Activated CD4-positive, CD25-positive, alpha-beta regulatory T cell treated with anti-CD3 and anti-CD28 coated beads, Interleukin-2, amount 50 U/mL, for 72 hours (primary cell): Measurements from ENCODE around the gene DPH3.
A peak's percentile ranks its signal among the peaks of the same experiment; 100 is the strongest.
"Not testable (repeated sequence)": the region's sequence is repeated elsewhere in the genome, so short reads cannot be mapped to it uniquely, and the experiment has no call there.

Experiments used
- DNase-seq: peaks from one replicate; pipeline ENCODE4 v3.0.0; 2021

Gene DPH3

DNA sequence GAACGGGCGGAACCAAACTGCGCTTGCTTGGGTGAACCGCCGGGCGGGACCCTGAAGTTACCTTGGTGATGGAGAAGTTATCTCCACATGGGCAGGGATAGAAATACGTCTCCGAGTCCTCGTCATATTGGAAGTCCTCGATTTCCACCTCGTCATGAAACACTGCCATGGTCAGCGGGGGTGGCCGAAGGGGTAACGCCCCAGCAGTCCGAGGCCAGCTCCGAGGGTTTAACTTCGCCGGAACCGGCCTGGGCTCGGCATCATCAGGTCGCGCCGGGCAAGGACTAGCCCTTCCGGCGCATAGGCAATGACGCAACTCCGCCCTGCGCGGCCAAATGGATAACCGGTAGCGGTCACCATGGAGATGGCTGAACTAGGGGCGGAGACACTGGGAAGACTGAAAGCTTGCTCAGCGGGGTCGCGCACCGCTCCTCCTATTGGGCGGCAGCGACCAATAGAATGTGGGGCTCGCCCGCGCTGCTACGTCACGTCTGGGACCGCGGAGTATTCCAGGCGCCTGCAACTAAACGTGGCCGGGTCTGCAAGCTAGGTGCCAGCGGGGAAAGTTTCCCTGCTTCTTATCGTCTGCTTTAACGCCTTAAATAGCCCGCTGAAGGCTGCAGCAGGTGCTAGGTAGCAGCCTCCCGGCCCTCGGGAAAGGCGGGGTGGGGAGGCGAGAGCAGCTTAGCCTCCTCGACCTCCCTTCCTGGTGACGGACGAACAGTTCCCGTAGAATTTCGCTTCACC is at the start of gene DPH3, which contains the start of gene OXNAD1:
Gene DPH3, minus strand, starts transcription at position 236 of the 747 bp plus-strand sequence. Its CDS starts 67 bp downstream, at position 169.
Gene OXNAD1, plus strand, starts transcription at position 505 of the 747 bp plus-strand sequence. CDS start 5,741 bp downstream, outside the sequence.
- DNase-seq: peak; percentile 98

DNA sequence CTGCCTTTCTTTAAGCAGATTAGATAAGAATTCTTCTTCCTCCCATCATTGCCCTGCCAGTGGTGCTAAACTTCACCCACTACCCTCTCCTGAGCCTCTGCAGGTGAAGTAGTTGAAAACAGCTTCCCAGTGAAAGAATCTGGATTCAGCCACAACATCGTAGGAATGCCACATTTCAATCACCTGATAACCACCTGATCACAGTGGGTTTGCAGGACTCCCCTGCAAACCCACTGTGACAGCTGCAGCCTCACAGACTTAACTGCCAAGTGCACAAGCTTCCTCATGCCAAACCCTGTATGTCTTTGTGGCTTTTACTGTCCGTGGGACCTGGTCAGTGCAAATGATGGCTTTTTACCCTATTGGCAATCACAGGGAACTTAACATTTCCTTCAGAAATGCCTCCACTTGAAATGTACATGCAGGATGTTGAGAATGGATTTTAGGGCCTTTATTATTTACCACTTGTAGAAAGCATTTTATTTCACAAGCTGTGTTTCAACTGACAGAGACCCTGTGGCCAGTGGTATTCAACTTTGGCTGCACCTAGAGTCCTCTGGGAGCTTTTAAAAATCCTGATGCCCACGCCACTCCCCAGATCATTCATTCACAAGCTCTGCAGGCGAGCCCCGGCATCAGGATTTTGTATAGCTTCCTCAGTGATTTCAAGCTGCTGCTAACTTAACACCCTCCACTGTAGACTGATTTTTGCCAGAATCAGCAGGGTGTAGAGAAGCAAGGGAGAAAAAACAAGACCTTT is 49.3 kb upstream of the DPH3 start:
- no peak for DNase-seq

DNA sequence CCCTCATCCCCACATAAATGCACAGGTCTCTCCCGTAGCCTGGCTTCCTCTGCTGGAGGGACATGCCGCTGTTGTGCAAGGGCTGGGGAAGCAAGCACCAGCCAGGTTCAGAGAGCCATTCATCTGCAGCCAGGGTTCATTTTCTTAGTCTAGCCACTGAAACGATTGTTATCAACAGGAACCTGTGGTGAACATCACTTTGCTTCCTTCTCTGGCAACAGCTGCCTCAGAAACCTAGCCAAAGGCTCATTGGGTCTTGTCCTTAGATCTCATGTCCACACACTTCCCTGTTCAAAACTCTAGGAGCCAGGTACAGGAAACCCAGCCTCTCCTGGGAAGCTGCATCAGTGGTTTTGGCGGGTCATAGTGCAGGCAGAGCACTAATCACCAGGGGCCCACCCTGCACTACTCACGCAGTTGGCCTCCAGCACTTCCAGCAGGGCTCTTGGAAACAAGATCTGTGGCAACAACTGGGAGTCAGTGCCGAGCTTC is 47.3 kb upstream of the DPH3 start:
- DNase-seq: no peak

DNA sequence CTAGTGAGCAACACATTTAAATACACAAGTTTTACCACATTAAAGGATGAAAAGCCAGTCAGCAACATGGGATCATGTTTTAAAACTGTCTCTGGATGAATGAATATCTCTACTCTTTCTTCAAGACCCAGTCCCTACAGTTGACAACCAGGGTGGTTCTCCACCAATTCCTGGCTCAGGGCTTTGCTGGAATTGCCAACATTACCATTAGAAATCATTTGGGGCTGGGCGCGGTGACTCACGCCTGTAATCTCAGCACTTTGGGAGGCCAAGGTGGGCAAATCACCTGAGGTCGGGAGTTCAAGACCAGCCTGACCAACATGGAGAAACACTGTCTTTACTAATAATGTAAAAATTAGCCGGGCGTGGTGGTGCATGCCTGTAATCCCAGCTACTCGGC is 45.7 kb upstream of the DPH3 start:
- not testable (repeated sequence) for DNase-seq

GRCh38 chr3:16309558-16309957 is 44.8 kb upstream of the DPH3 start:
- DNase-seq: no peak

GRCh38 chr3:16308727-16309126 is 44.0 kb upstream of the DPH3 start:
- no peak for DNase-seq

DNA sequence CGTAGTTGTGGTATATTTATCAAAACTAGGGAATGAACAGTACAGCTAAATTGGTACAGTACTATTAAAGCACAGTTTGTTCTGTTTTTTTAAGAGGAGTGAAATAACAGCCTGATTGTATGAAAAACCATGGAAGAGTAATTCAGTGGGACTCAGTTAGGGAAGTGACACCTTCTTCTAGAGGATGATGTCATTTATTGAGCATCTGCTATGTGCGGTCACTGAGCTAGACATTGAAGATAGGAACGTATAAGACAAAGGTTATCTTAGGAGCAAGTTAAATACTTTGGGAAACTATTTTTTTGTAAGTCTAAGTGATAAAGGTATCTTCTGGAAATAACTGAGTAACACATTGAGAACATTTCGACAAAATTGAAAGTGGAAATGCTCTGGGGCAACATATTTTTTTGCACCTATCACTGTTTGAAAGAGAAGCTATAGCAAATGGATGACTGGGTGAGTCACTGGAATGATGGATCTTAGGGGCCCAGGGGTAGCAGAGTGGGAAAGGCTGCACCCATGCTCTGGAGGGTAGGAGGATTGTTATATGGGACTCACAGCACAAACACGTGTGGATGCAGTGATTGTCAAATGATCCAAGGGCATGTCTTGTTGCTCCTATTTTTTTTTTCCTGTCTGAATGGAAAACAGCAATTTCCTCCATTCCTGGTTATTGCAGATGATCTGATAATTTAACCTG is 43.2 kb upstream of the DPH3 start:
- DNase-seq: no peak

DNA sequence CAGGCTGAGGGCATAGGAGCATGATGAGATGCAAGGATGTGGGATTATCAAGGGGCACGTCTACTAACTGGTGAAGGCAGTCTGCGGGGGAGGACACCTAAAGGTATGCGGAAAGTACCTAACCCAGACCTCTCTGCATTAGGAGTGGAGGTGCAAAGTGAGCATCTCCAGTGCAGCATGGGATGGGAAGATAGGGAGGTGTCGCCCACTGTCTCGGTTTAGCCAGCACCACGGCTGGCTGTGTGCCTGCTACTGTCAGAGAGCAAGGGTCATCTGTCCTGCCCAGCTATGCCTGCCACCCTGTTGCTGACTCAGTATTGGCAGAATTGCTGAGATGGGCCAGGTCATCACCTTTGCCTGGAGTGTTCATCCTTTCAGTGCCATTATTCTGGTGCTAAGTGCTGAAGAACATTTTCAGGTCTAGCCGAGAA is 40.4 kb upstream of the DPH3 start:
- DNase-seq: peak; percentile 53

GRCh38 chr3:16304061-16305010 is 39.6 kb upstream of the DPH3 start:
- no peak for DNase-seq

DNA sequence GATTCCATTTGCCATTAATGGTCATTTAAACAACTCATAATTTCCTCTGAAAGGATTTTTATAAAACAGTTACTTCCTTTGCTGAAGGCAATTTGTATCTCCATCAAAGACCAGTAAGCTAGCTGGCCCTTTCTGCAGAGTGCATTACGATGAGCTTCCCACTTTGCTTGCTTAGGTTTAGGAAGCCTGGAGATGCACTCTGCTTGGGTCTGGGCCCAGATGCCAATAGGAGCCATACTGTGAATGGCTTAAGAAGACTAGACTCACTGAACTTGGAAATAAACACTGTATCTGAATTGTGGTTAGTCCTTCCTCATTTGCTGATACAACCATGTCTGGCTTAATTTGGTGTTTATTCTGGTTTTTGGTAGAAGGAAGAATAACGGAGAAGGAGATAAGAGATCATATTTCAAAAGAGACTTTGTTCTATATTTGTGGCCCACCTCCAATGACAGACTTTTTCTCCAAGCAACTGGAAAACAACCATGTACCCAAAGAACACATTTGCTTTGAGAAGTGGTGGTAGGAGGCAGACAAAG is 38.4 kb upstream of the DPH3 start:
- no peak for DNase-seq

GRCh38 chr3:16302082-16302631 is 37.4 kb upstream of the DPH3 start:
- no peak for DNase-seq

DNA sequence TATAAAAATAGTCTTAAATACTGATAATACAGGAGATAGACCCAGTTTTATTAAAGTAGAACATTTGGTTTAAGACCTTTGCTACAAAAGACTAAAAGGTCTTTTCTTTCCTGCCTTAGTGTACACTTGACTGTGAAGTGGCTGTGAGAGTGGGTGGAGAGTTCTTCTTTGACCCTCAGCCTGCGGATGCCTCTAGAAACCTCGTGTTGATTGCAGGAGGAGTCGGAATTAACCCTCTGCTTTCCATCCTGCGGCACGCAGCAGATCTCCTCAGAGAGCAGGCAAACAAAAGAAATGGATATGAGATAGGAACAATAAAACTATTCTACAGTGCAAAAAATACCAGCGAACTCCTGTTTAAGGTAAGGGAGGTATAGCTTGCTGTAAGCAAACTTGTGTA is 36.8 kb upstream of the DPH3 start:
- no peak for DNase-seq

GRCh38 chr3:16300881-16301359 is 36.2 kb upstream of the DPH3 start:
- no peak for DNase-seq

- no peak for DNase-seq
These were observed 35.6 kb upstream of the DPH3 start for GRCh38 chr3:16300307-16300706.

DNA sequence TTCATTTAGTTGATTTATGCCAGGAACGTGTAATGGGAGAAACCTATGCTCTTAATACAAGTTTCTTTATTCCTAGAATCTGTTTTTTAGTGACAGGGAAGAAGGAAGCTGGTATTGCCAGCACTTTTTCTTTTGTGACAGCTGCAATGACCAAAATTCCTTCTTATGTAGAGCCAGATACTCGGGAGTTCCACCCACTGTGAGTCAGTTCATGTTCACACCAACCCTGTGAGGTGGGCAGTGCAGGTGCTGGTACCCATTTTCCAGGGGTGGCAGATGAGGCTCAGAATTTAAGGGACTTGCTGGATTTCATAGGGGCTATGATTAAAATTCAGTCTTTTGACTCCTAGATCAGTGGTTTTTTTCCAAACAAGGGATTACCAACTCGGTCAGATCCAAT is 35.0 kb upstream of the DPH3 start:
- DNase-seq: no peak

- no peak for DNase-seq
These were observed 34.1 kb upstream of the DPH3 start for GRCh38 chr3:16298891-16299290.

DNA sequence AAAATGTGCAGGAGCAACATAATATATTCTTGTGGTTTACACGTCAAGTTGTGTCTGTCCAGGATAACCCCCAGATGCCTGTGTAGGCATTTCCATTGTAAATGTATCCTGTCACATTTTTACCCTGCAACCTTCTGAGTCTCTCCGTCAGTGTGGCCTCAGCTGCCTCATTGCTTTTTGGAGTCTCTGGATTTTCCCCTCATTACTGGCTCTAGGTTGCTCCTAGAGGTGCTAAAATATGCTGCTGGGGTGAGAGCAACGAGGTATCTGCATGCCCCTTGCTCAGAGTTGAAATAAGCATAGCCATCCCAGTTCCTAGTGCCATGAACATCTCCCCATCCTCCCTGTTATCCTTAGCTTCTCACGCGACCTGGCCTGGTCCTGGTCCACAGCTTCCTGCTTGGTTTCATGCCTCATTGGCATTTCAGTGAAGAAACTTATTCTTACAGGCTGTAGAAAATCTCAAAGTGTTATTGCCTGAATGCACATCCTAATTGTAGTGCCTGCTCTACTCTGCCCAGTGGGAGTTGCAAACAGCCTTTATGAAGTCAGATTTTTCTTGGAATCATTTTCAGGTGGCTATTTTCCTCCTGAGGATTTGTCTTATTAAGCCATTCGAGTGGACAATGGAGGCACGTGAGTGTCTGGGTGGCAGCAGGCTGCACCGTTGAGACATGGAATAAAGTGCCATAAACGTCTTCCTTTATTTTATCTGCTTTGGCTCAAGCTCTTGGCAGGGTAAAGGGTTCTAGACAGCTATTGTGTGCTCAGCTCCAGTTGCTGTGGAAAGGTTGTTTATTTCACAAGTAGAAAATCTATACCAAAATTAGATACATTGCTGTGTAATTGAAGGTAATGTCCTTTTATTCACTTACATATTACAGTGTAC is 33.5 kb upstream of the DPH3 start:
- DNase-seq: no peak

GRCh38 chr3:16295298-16295890 is 30.7 kb upstream of the DPH3 start:
- no peak for DNase-seq

DNA sequence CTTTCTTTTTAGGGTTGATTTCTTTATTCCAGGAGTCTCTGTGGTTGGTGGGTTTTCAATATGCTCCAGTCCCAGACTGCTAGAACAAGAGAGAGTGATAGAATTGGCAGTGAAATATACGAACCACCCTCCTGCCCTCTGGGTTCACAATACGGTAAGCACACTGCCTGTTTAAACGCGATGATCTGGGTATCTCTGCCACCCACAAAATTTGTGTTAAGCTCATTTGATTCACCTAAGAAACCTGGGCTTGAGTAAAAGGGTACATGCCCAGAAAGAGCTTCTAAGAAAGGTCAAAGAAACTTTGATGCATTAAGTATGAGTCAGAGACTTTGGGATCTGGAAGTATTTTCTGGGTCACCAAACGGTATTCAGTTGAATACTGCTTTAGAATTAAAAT is 30.1 kb upstream of the DPH3 start:
- DNase-seq: no peak

DNA sequence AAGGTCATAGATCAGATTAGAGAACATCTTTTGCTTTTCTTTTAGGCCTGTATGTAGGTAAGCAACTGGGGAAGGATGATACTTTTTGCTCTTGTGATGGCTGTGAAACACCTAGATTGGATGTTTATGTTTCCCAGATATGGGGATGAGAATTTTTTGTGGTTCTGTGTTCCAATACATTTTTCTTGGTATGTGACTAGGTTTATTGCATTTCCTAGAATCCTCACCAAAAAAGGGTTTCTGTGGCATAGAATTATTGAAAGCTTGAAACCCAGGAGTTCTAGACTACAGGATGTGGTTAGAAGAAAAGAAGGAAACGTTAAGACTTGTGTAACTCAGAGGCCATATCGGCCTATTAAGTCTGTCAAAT is 26.1 kb upstream of the DPH3 start:
- no peak for DNase-seq
